HL-60/S4 treated with retinoic acid at 250 ng/mL for 4 days and 3 days (cell line): Measurements from ENCODE around the gene PNMA8C.
"Not testable (repeated sequence)": the region's sequence is repeated elsewhere in the genome, so short reads cannot be mapped to it uniquely, and the experiment has no call there.

Experiments used
- in situ Hi-C: fragments of 300-500 bp; cut with MboI; formaldehyde crosslinking; loops from 2 replicates; pipeline ENCODE4 v1.7.0; 2022; ENCODE audit warnings: low sequenced_read_pairs

Gene PNMA8C

DNA sequence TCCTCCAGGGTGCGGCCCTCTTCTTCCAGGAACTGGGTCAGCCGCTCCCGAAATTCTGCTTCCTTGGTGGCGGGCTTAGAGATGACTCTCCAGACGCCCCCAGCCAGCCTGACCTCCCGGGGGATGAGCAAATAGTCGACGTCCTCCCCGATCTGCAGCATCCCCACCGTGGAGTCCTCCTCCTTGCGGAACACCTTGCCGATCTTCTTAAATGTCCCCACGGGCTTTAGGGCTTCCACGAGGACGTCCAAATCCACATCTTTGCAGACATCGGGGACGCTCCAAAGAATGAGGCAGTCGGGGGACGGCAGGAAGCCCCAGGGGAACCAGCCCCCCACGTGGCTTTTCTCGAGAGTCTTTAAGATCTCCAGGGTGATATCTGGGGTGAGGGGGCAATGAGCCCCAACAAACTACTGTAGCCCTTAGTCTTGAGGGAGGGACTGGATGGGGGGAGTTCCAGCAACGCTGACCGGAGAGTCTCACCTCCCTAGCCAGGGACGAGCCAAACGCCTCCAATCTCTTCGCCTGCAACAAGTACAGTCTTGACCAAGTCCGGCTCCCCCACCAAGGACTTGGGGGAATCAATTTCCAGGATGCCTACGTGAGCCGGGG lies 16.0 kb downstream of the PNMA8C start:
- in situ Hi-C loops, result no loop called here

DNA sequence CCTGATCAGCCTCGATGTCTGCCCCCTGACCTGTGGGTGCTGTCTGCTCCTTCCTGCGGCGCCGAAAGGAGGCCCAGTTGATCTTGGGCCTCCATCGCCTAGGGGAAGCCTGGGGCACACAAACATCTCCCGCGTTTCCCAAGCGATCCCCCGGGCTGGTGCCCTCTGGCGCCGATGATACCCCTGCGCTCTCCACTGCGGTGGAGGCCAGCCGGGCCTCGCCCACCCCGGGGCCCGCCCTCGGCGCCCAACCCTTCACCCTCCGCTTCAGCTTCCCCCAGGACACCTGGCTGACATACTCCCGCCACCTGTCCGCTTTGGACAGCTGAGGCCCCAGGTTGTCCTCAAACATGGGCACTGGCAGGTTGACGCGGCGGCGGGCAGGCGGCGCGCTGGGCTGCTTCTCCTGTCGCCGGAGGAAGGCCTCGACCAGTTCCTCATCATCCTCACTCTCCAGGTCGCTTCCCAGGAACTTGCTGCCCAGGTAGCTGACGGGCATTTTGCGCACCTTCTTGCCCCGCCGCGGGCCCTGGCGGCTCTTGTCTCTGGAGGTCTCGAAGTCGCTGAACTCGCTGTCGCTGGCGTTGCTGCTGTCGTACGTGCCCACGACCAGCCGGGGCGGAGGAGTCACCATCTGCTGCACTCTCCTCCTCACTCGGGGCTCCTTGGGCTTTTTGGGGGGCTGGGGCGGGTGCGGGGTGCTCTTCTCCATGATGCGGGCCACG lies 16.6 kb downstream of the PNMA8C start:
- in situ Hi-C loops, result no loop called here

DNA sequence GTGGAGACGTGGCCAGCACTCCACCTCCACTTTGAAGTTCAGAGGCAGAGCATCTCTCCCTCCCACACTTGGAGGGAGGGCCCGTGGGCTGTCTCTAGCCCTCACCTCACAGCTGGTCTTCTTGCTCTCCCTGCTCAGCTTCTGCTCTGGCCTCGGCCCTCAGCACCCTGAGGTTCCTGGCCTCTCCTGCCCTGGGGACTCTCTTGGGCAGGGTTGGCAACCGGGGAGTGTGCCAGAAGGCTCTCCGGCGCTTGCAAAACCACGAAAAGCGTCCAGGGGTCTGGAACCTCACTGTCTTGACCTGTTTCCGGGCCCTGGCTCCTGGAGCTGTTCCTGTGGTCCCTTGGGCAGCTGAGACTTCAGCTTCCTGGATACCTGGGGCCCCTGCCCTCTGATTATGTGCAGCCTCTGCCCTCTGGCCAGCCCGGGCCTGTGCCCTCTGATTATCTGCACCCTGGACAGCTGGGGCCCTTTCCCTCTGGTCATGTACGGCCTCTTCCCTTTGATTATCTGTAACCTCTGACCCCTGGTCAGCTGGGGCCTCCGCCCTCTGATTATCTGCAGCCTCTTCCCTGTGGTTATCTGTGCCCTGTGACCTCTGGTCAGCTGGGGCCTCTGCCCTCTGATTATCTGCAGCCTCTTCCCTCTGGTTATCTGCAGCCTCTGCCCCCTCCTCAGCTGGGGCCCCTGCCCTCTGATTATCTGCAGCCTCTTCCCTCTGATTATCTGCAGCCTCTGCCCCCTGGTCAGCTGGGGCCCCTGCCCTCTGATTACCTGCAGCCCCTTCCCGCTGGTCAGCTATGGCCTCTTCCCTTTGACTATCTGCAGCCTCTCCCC lies 17.4 kb downstream of the PNMA8C start:
- in situ Hi-C loops, result no loop called here

DNA sequence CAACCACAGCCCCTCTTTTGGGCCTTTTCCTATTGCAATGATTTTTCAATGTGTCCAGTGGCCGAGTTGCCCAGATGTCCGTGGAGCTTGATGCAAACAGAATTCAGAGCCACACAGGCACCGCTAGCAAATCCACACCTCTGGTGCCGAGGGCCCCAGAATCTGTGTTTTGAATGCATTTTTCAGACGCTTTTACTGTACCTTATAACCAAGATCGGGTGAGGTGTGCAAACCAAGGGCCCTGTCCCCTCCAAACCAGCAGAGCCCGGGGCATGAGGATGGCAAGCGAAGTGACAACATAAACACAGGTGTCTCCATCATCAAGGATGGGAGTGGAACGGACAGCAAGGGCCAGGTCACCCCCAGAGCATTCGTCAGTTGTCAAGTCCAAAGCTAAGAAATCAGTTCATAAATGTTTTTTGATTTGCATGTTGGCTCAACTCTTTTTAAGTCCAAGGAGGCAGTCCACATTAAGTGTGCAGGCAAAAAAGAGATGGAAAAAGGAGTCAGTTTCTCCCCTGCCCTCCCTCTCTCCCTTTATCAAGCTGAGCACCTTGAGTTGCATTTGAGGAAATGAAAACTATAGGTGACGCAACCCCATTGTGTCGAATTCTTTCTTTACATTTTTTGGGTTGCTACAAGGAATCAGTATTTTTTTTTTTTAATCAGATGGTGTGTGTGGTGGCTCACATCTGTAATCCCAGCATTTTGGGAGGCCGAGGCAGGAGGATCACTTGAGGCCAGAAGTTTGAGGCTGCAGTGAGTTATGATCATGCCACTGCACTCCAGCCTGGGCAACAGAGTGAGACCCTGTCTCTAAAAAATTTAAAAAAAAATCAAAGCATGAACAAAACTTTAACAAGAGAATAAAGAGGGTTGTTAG lies 18.3 kb downstream of the PNMA8C start:
- in situ Hi-C loops, result no loop called here

DNA sequence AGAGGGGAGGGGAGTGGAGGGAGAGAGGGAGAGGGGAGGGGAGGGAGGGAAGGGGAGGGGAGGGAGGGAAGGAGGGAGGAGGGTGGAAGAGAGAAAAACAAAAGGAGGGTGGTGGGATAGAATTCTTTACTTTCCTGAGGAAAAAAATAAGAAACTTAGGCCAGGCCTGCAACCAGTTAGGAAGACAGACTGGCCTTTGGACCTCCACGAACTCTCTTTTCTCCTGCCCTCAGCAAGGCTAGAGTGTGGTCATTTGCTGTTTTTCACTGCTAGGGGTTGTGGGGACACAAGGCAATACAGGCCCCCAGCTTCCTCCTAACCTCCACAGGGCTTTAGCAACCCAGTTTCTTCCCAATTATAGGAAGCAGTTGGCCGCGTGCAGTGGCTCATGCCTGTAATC lies 19.5 kb downstream of the PNMA8C start:
- in situ Hi-C loops, result loop anchor here (10.0 kb wide), 1 partner anchor 96 kb away; no protein-coding TSS in a partner anchor

DNA sequence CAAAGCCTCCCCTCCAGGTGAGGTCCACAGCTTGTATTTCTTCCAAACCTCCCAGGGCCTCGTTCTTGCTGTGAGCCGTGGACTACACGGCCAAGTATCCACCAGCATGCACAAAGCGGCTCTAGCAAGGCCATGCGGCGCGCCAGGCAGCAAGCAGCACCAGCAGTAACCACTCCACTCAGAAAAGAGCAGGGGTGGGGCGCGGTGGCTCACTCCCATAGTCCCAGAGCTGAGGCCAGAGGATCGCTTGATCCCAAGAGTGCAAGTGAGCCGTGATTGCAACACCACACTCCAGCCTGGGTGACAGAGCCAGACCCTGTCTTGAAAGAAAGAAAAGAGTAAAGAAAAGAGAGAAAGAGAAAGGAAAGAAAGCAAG lies 20.1 kb downstream of the PNMA8C start:
- in situ Hi-C loops, result loop anchor here (10.0 kb wide), 1 partner anchor 96 kb away; no protein-coding TSS in a partner anchor

DNA sequence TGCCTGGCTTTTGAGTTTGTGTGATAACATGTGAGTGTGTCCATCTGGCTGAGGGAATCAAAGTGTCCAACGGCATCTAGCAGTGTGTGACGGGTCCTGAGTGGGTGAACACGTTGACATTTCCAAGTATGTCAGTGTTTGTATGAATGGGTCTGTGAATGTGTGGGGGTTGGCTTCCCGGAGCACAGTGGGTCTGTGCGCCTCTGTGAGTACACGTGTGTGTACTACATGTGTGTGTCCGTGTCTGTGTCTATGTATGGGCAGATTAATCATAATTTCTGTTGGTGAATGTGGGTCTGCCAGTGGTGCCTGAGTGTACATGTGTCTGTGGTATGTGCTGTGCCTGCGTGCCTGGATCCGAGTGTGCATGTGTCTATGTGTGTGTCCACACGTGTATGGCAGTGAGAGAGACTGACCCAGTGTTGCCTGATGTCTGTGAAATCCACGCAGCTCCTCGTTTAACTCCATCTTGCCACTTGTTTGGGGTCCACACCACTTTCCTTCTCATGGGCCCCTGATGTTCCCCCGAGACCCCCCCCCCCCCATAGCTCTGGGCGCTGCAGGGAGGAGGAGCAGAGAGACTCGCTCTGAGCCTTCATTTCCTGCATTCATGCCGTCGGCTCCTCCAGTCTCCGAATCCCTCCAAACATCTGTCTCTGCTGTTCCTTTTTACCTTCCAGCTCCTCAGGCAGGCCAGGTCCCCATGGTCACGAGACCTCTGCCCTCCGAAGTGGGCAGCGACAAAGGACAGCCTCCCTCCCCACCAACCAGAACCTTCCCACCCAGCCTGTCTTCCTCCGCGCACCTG lies 20.7 kb downstream of the PNMA8C start:
- in situ Hi-C loops, result loop anchor here (10.0 kb wide), 1 partner anchor 97 kb away; no protein-coding TSS in a partner anchor

DNA sequence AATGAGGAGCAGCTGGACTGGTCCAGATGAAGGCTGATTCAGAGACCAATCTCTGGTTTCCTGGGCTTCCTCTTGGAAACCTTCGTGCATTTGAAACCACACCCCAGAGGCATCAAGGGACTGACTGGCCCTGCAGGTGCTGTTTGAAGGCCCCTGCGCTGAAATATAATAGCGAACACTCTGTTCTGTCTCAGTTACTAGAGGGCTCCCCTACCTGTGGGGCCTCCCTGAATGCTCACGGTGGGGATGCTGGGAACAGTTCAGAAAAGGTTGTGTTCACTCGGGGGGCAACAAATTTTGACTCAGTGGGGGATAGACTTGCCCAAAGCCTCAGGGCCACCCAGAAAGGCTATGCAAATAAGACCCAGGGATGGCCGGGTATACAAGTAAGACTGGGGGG lies 21.8 kb downstream of the PNMA8C start:
- in situ Hi-C loops, result loop anchor here (10.0 kb wide), 1 partner anchor 98 kb away; no protein-coding TSS in a partner anchor

DNA sequence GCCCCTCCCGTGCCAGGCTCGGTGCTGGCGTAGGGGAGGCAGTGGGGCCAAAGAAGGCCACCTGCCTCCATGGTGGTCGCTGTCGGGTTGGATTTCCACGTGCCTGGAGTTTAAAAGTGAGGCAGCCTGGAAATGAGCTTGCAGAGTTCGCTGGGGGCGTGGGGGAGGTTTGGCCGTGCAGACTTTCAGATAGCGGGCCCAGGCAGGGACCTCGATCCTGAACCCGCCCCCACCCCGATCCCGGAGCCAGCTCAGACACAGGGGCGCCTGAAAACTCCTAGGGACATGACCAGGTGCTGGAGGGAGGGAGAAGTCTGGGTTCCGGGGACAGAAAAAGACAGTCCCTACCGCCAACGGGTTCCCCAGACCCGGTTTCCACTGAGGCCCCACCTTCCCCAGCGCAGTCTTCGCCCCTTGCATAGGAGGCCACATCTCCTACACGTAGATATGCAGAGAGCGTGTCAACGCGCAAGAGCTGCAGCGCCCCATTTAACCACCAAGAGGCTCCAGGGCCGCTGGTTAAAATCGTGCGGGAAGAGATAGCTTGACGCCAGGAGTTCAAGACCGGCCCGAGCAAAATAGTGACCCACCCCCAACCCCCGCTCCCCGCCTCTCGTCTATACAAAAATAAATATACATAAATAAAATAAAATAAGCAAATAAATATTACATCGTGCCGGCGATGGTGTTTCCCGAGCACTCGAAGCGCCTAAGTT lies 23.8 kb downstream of the PNMA8C start:
- in situ Hi-C loops, result loop anchor here (10.0 kb wide), 1 partner anchor 100 kb away; no protein-coding TSS in a partner anchor

DNA sequence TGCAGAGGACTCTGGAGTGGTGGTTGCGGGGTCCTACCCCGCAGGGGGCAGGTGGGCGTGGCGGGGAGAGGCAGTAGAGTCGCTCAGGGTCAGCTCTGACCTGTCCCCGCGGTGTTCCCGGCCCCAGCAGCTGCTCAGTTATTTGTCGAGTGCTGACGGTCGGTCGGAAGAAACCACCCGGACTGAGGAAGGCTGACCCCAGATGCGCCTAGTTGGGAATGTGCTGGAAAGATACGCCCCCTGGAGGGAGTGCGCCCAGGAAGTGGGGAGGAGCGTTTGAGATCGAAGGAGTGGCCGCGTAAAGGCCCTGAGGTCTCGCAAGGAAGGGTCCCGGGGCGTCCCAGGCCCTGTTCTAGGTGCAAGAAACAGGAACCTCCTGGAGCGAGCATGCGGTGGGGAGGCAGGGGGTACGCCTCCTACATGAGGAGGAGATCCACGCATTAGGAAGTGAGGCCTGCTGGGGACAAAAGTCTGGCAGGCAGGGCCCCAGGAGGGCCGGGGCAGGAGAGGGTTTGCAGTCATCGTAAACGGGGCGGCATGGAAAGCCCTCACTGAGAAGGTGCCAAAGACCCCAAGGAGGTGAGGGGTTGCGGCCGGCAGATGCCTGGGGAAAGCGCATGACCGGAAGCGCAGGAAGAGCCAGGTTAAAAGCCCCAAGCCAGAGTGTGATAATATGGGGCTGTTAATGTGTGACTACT lies 24.5 kb downstream of the PNMA8C start:
- in situ Hi-C loops, result loop anchor here (10.0 kb wide), 1 partner anchor 101 kb away; no protein-coding TSS in a partner anchor

DNA sequence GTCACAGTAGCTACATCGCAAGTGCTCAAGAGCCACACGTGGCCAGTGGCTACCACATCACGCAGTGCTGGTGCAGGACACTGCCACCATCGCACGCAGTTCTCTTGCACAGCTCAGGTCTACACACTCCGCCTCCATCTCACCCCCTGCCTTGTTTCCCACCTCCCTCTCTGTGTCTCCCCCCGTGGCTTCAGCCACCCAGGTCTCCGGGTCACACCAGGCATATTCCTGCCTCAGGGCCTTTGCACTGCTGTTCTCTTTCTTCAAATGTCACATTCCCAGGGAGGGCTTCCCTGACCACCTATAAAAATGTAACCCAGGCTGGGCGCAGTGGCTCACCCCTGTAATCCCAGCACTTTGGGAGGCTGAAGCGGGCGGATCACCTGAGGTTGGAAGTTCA lies 26.0 kb downstream of the PNMA8C start:
- in situ Hi-C loops, result loop anchor here (10.0 kb wide), 1 partner anchor 102 kb away; no protein-coding TSS in a partner anchor

DNA sequence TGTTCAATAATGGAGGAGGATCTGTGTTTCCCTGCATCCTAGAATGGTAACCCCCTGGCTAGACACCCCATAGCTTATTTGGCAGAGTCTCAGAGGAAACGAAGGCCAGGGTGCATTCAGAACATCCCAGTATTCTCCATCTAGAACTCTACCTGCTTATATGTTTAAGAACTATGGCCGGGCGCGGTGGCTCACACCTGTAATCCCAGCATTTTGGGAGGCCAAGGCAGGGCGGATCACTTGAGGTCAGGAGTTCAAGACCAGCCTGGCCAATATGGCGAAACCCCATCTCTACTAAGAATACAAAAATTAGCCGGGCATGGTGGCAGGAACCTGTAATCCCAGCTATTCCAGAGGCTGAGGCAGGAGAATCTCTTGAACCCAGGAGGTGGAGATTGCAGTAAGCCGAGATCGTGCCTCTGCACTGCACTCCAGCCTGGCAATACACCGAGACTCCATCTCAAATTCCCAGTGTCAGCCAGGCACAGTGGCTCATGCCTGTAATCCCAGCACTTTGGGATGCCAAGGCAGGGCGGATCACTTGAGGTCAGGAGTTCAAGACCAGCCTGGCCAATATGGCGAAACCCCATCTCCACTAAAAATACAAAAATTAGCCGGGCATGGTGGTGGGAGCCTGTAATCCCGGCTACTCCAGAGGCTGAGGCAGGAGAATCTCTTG lies 30.8 kb downstream of the PNMA8C start:
- in situ Hi-C loops, result not testable (repeated sequence)

DNA sequence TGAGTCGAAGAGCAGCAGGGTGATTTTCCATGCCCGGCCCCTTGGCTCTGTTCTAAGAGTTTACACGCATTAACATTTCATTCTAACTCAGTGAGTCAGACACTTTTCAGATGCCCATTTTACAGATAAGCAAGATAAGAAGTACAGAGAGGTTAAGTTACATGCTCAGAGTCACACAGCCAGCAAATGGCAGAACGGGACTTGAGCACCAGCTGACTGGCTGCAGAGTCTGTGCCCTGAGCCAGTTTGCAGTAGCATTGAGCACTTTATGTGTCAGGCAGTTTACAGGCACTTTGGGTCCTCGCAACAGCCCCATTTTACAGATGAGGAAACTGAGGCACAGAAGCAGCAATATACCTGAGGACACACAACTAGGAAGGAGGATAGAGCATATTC lies 34.3 kb downstream of the PNMA8C start:
- in situ Hi-C loops, result no loop called here

DNA sequence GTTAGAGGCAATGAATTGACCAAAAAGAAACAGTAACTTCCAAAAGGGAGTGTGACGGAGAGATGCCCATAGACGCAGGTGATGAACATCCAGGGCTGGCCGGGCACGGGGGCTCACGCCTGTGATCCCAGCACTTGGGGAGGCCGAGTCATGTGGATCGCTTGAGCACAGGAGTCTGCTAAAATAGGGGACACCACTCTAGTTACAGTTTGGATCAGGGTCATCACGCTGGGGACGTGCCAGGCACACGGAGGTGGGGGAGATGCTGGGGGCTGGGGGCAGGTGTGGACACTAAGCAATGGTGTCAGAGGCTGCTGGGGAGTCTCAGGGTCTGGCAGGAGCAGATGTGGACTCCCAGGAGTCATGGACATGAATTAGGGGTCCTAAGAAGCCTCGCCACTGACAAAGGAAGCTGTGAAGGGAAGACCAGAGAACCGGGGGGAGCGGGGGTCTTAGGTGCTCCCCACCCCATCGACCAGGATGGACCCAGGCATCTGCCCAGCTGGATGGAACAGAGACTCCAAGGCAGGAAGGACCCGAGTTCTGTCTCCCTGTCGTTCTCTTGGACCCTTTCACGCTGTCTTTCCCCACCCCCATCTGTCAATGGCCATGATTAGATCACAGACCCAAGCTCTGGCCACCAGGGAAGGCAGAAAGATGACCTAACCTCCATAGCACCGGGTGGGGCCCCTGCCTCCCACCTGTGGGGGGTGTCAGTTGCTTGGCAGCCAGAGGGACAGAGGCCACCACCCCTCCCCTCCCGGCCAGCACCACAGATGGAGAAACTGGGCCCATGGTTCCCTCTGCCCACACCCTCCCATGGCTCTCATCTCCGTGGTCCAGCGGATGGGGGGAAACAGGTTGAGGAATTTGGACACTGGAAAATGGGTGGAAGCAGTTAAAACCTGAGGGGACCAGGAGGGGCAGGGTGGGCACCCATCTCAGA lies 35.0 kb downstream of the PNMA8C start:
- in situ Hi-C loops, result no loop called here

DNA sequence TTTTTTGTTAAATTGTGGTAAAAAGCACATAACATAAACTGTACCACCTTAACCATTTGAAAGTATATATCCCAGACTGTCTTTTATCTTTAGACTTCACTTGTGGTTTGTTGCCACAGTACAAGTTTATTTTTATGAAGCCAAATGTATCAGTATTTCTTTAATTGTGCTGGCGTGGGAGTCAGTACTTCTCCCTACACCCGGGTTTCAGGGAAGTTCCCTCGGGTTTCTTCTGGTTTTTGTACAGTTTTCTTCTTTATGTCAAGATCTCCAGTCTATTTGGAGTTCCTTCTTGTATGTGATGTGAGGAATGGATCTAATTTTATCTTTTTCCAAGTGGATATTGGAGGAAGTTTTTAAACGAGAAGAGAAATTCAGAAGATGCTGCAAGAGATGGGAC lies 35.9 kb downstream of the PNMA8C start:
- in situ Hi-C loops, result no loop called here

DNA sequence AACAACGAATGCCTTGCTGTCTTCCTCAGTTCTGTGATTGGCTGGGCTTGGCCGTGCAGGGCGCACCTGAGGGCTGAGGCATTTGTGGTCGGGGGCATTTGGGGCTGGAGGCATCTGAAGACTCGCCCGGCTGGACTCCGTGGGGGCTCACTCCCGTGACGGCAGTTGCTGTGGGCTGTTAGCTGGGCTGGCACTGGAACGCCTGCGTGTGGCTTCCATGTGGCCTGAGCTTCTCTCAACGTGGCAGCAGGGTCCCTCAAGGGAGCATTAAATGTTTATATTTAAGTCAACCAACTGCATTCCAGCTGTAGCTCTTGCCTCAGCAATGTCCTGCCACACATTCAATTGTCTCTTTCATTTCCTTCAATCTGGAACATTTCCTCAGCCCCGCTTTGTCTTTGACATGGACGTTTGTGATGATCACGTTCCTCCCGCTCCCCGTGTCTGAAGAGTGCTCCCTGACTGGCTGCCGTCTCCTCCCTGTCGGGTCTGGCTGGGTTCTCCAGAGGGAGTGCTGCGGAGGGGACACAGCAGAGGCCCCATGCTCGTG lies 36.4 kb downstream of the PNMA8C start:
- in situ Hi-C loops, result no loop called here
